SK-N-SH treated with all-trans-retinoic acid at 6 μM for 48 hours (cell line): ENCODE measurements around the gene MIPEP.

Experiments used
- CREB5 ChIP-seq: fragments of 250-450 bp; sonication (Bioruptor Pico); IDR thresholded peaks from 2 replicates; pipeline ENCODE4 v1.5.1; 2020; ENCODE audit warnings: low read depth, mild to moderate bottlenecking, moderate library complexity
- PATZ1 ChIP-seq: fragments of 250-450 bp; sonication (Bioruptor Pico); IDR thresholded peaks from 2 replicates; pipeline ENCODE4 v1.8.0; 2020; ENCODE audit warnings: mild to moderate bottlenecking, moderate library complexity, borderline replicate concordance
- PPARA ChIP-seq: fragments of 250-450 bp; sonication (Bioruptor Pico); IDR thresholded peaks from 2 replicates; pipeline ENCODE4 v1.5.0; 2020; ENCODE audit warnings: mild to moderate bottlenecking, borderline replicate concordance
- RARB ChIP-seq: fragments of 250-450 bp; sonication (Bioruptor Pico); IDR thresholded peaks from 2 replicates; pipeline ENCODE4 v1.8.0; 2021; ENCODE audit warnings: mild to moderate bottlenecking, moderate library complexity
- ZFP3 ChIP-seq: fragments of 250-450 bp; sonication (Bioruptor Pico); IDR thresholded peaks from 2 replicates; pipeline ENCODE4 v1.5.0; 2020; ENCODE audit warnings: mild to moderate bottlenecking, moderate library complexity
- ZFP30 ChIP-seq: fragments of 450-650 bp; formaldehyde crosslinking; IDR thresholded peaks from 2 replicates; pipeline ENCODE4 v1.5.0; 2022; ENCODE audit warnings: mild to moderate bottlenecking, moderate library complexity
- ZNF565 ChIP-seq: fragments of 450-650 bp; formaldehyde crosslinking; conservative IDR thresholded peaks from 2 replicates; pipeline ENCODE4 v1.5.0; 2020; ENCODE audit warnings: low read depth, mild to moderate bottlenecking, moderate library complexity
- ZNF70 ChIP-seq: fragments of 450-650 bp; formaldehyde crosslinking; IDR thresholded peaks from 2 replicates; pipeline ENCODE4 v1.5.0; 2020; ENCODE audit warnings: mild to moderate bottlenecking, moderate library complexity

GRCh38 chr13:23684647-23685046 lies 204.6 kb downstream of the MIPEP start:
- TF ChIP-seq PATZ1 (CRISPR knock-in tag), result no peak
- no peak for TF ChIP-seq ZNF565 (CRISPR knock-in tag)
- TF ChIP-seq ZNF70 (CRISPR knock-in tag), result no peak
- no peak for TF ChIP-seq ZFP3 (CRISPR knock-in tag)
- TF ChIP-seq CREB5 (CRISPR knock-in tag), result no peak
- TF ChIP-seq ZFP30 (CRISPR knock-in tag), result no peak
- no peak for TF ChIP-seq PPARA (CRISPR knock-in tag)
- no peak for TF ChIP-seq RARB (CRISPR knock-in tag)
